Activated CD4-positive, alpha-beta T cell treated with anti-CD3 and anti-CD28 coated beads for 36 hours (primary cell): ENCODE measurements around the gene IRGQ. TPM values are rescaled to one million over a fixed set of nuclear protein-coding genes. Genes with fewer than 3 reads are reported as not detected.
A peak's percentile ranks its signal among the peaks of the same experiment; 100 is the strongest.
"Not testable (repeated sequence)": the region's sequence is repeated elsewhere in the genome, so short reads cannot be mapped to it uniquely, and the experiment has no call there.

Experiments used
- ATAC-seq: fragments of 200-7000 bp; cut with Tn5 transposase; one replicate; pipeline ENCODE4 v1.10.0; 2021; ENCODE audit warnings: mild to moderate bottlenecking, moderate library complexity
- CTCF ChIA-PET: fragments of 350-600 bp; sonication (Branson Sonifier 250); formaldehyde crosslinking; loops from one replicate; lab custom pipeline; 2021; ENCODE audit warnings: antibody characterized with exemption; lab: Charles Lee
- POLR2A ChIA-PET: fragments of 350-600 bp; sonication (Branson Sonifier 250); formaldehyde crosslinking; loops from one replicate; lab custom pipeline; 2021; ENCODE audit warnings: antibody characterized with exemption, inconsistent platforms; lab: Charles Lee
- DNase-seq: peaks from one replicate; pipeline ENCODE4 v3.0.0-alpha.2; 2020
- H3K27ac Mint-ChIP-seq: one replicate; pipeline ENCODE4 v1.8.0; 2021; ENCODE audit warnings: mixed read lengths
- H3K27me3 Mint-ChIP-seq: one replicate; pipeline ENCODE4 v1.8.0; 2021; ENCODE audit warnings: mixed read lengths
- H3K36me3 Mint-ChIP-seq: one replicate; pipeline ENCODE4 v1.8.0; 2021; ENCODE audit warnings: low read depth, mixed read lengths
- H3K4me1 Mint-ChIP-seq: one replicate; pipeline ENCODE4 v1.8.0; 2021; ENCODE audit warnings: mixed read lengths
- H3K4me3 Mint-ChIP-seq: one replicate; pipeline ENCODE4 v1.8.0; 2021; ENCODE audit warnings: mild to moderate bottlenecking, moderate library complexity, mixed read lengths
- H3K9me3 Mint-ChIP-seq: one replicate; pipeline ENCODE4 v1.8.0; 2021; ENCODE audit warnings: low read depth, mixed read lengths
- intact Hi-C, 2 experiments: fragments of 100-400 bp; cut with DNase I in 1 of 2; cut with micrococcal nuclease in 1 of 2; formaldehyde crosslinking; loops; one replicate each; pipeline versions ENCODE4 v1.14.2 to v1.15.1; 2022 to 2024; cut with DNase I, micrococcal nuclease
- total RNA-seq, 2 experiments: library from RNA; stranded (reverse); gene quantifications; one replicate each; pipeline ENCODE4 v1.2.3, GENCODE V29; 2021

Gene IRGQ
- total RNA-seq, 2 experiments from 2014 or later: 11.1 to 16.4 TPM

- Mint-ChIP-seq H3K9me3 (no peaks in the 10 kb centered on the region), H3K27ac (no peak overlapping the region), H3K27me3 (peaks cover 24% of the 10 kb centered on the region), H3K4me1 (peaks cover 14% of the 10 kb centered on the region), H3K4me3 (no peak overlapping the region), H3K36me3 (no peaks in the 10 kb centered on the region)
- ATAC-seq (no peak), DNase-seq (no peak)
- intact Hi-C loops: no loop called here
- ChIA-PET CTCF (interaction anchor here (0.5 to 0.6 kb wide), 2 partner anchors 64 to 349 kb away, joined by 3 read pairs; no protein-coding TSS in a partner anchor), POLR2A (no interaction called here)
Measured at GRCh38 chr19:43636121-43636683, 40.3 kb upstream of the IRGQ start.

GRCh38 chr19:43635561-43635940 is 39.6 kb upstream of the IRGQ start:
- Mint-ChIP-seq H3K27me3 (peaks cover 21% of the 10 kb centered on the region), H3K4me1 (peaks cover 12% of the 10 kb centered on the region)
- H3K36me3 Mint-ChIP-seq, POLR2A ChIA-PET, H3K9me3 Mint-ChIP-seq, DNase-seq, H3K4me3 Mint-ChIP-seq, intact Hi-C loops, H3K27ac Mint-ChIP-seq, ATAC-seq: not testable (repeated sequence)
- CTCF ChIA-PET: interaction anchor here (0.6 kb wide), 1 partner anchor 63 kb away, joined by 3 read pairs; no protein-coding TSS in a partner anchor

- DNase-seq (no peak), ATAC-seq (no peak)
- Mint-ChIP-seq H3K27me3 (peaks cover 16% of the 10 kb centered on the region), H3K36me3 (no peaks in the 10 kb centered on the region), H3K4me3 (no peak overlapping the region), H3K9me3 (no peaks in the 10 kb centered on the region), H3K4me1 (peaks cover 7% of the 10 kb centered on the region), H3K27ac (no peak overlapping the region)
- ChIA-PET POLR2A (no interaction called here), CTCF (no interaction called here)
- intact Hi-C loops: no loop called here
Measured at GRCh38 chr19:43634872-43635560, 39.1 kb upstream of the IRGQ start.

GRCh38 chr19:43634506-43634871 is 38.6 kb upstream of the IRGQ start:
- POLR2A ChIA-PET: no interaction called here
- H3K4me1 Mint-ChIP-seq: peaks cover 6% of the 10 kb centered on the region

GRCh38 chr19:43634068-43634467 is 38.1 kb upstream of the IRGQ start:
- Mint-ChIP-seq H3K36me3 (no peaks in the 10 kb centered on the region), H3K27me3 (peaks cover 14% of the 10 kb centered on the region), H3K27ac (no peak overlapping the region), H3K4me1 (peaks cover 4% of the 10 kb centered on the region), H3K4me3 (no peak overlapping the region), H3K9me3 (no peaks in the 10 kb centered on the region)
- ChIA-PET POLR2A (no interaction called here), CTCF (no interaction called here)
- DNase-seq (no peak), ATAC-seq (no peak)
- intact Hi-C loops: no loop called here

More at GRCh38 chr19:43634506-43634871, 38.6 kb upstream of the IRGQ start:
- ATAC-seq (no peak), DNase-seq (no peak)
- Mint-ChIP-seq H3K4me3 (no peak overlapping the region), H3K36me3 (no peaks in the 10 kb centered on the region), H3K9me3 (no peaks in the 10 kb centered on the region), H3K27ac (no peak overlapping the region), H3K27me3 (peaks cover 15% of the 10 kb centered on the region)
- intact Hi-C loops: no loop called here
- CTCF ChIA-PET: no interaction called here

- intact Hi-C loops: no loop called here
Measured at GRCh38 chr19:43633520-43633919, 37.6 kb upstream of the IRGQ start.

GRCh38 chr19:43631491-43631890 is 35.6 kb upstream of the IRGQ start:
- Mint-ChIP-seq H3K27ac (no peak overlapping the region), H3K9me3 (no peaks in the 10 kb centered on the region), H3K4me1 (no peaks in the 10 kb centered on the region), H3K36me3 (no peaks in the 10 kb centered on the region), H3K27me3 (peaks cover 5% of the 10 kb centered on the region), H3K4me3 (no peak overlapping the region)
- intact Hi-C loops: no loop called here
- DNase-seq (no peak), ATAC-seq (no peak)
- ChIA-PET POLR2A (no interaction called here), CTCF (no interaction called here)

More at GRCh38 chr19:43633520-43633919, 37.6 kb upstream of the IRGQ start:
- Mint-ChIP-seq H3K9me3 (no peaks in the 10 kb centered on the region), H3K27me3 (peaks cover 8% of the 10 kb centered on the region), H3K4me3 (no peak overlapping the region), H3K36me3 (no peaks in the 10 kb centered on the region), H3K4me1 (no peaks in the 10 kb centered on the region), H3K27ac (no peak overlapping the region)
- ChIA-PET CTCF (no interaction called here), POLR2A (no interaction called here)
- DNase-seq (no peak), ATAC-seq (no peak)

GRCh38 chr19:43628646-43629326 is 32.9 kb upstream of the IRGQ start:
- peaks cover 6% of the 10 kb centered on the region for H3K27me3 Mint-ChIP-seq
- DNase-seq: no peak
- intact Hi-C loops: no loop called here
- H3K9me3 Mint-ChIP-seq: no peaks in the 10 kb centered on the region
- ChIA-PET CTCF (interaction anchor here (0.6 to 1.2 kb wide), 3 partner anchors 73 to 193 kb away, joined by 3 to 5 read pairs (median 4); no protein-coding TSS in a partner anchor), POLR2A (interaction anchor here (1.0 kb wide), 1 partner anchor 14 kb away, joined by 3 read pairs; no protein-coding TSS in a partner anchor)
- H3K4me1 Mint-ChIP-seq: peaks cover 14% of the 10 kb centered on the region
- H3K4me3 Mint-ChIP-seq: no peak overlapping the region
- no peak overlapping the region for H3K27ac Mint-ChIP-seq
- H3K36me3 Mint-ChIP-seq: no peaks in the 10 kb centered on the region
- no peak for ATAC-seq

GRCh38 chr19:43626838-43627237 is 30.9 kb upstream of the IRGQ start:
- H3K4me3 Mint-ChIP-seq: no peak overlapping the region

GRCh38 chr19:43625918-43626579 is 30.1 kb upstream of the IRGQ start:
- Mint-ChIP-seq H3K27ac (no peak overlapping the region), H3K4me1 (peaks cover 14% of the 10 kb centered on the region), H3K9me3 (no peaks in the 10 kb centered on the region), H3K27me3 (peaks cover 6% of the 10 kb centered on the region), H3K36me3 (no peaks in the 10 kb centered on the region), H3K4me3 (no peak overlapping the region)
- ChIA-PET CTCF (interaction anchor here (0.7 to 1.5 kb wide), 6 partner anchors 11 to 496 kb away, joined by 3 to 8 read pairs (median 4); no protein-coding TSS in a partner anchor), POLR2A (no interaction called here)
- DNase-seq (peak; percentile 58), ATAC-seq (no peak)
- intact Hi-C loops: loop anchor here (1.0 to 2.0 kb wide), 2 partner anchors 13 to 42 kb away; partner anchors contain the start of gene CADM4 (in 1 of the 2)

More at GRCh38 chr19:43626838-43627237, 30.9 kb upstream of the IRGQ start:
- ChIA-PET POLR2A (no interaction called here), CTCF (interaction anchor here (0.7 to 1.5 kb wide), 5 partner anchors 32 to 496 kb away, joined by 3 to 8 read pairs (median 4); no protein-coding TSS in a partner anchor)
- H3K9me3 Mint-ChIP-seq: no peaks in the 10 kb centered on the region
- no peak overlapping the region for H3K27ac Mint-ChIP-seq
- intact Hi-C loops: no loop called here
- DNase-seq (no peak), ATAC-seq (no peak)
- no peaks in the 10 kb centered on the region for H3K36me3 Mint-ChIP-seq
- peaks cover 6% of the 10 kb centered on the region for H3K27me3 Mint-ChIP-seq
- peaks cover 14% of the 10 kb centered on the region for H3K4me1 Mint-ChIP-seq

- H3K4me1 Mint-ChIP-seq: peaks cover 23% of the 10 kb centered on the region
- peaks cover 6% of the 10 kb centered on the region for H3K27me3 Mint-ChIP-seq
- CTCF ChIA-PET: interaction anchor here (0.8 kb wide), 1 partner anchor 13 kb away, joined by 5 read pairs; no protein-coding TSS in a partner anchor
- no peaks in the 10 kb centered on the region for H3K9me3 Mint-ChIP-seq
- DNase-seq (peak; percentile 96), ATAC-seq (peak; percentile 90)
- POLR2A ChIA-PET: no interaction called here
- no peak overlapping the region for H3K27ac Mint-ChIP-seq
- no peak overlapping the region for H3K4me3 Mint-ChIP-seq
- intact Hi-C loops: loop anchor here (1.0 to 2.0 kb wide), 3 partner anchors 14 to 43 kb away; partner anchors contain the start of gene CADM4 (in 2 of the 2)
- H3K36me3 Mint-ChIP-seq: no peaks in the 10 kb centered on the region
Measured at GRCh38 chr19:43624933-43625332, 29.0 kb upstream of the IRGQ start.
